ENCODE data around the gene CNTNAP5.

The CNTNAP5 gene

DNA sequence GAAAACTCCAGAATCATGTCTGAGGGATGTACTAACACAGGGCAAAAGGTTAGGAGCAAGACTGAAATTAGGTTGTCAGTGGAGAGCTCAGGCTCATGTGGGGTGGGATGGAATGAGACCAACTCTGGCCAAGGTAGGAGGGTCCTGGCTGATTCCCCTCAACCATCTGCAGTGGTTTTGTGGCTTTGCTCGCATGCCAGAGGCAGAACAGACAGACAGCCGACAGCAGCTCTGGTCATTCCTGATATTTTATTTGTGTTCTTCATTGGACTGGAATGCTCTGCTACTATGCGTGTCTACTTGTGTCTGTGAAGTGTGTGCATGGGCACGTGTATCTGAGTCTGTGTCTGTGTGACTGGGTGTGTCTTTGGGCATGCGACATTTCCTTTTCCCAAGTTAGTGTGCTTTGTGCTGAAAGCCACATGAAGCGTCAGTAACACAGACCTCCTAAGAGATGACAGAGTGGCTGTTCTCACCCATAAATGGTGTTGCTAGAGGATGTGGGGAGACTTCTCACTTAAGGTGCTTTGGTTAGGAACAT, 239.5 kb downstream of the CNTNAP5 start:
- DNase-seq (ENCODE audit: low read depth), result no peak

DNA sequence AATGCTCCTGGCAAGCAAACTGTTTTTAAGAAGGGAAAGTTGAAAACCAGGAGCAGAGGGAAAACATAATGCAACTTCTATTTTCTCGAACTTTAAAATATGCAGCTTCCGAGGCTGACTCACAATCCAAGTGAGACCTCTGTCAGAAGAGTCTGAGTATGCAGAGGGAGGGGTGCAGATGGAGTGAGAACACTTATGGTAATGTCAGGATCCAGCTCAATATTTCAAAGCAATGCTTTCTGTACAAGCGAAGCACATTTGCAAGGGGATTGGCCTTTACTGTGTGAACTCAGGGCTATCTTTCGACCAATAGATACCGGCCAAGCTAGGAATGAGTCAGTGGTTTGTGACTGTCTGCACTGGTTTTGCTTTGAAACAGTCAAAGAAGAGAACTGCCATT, 242.7 kb downstream of the CNTNAP5 start:
- no peak for DNase-seq (ENCODE audit: low read depth)

DNA sequence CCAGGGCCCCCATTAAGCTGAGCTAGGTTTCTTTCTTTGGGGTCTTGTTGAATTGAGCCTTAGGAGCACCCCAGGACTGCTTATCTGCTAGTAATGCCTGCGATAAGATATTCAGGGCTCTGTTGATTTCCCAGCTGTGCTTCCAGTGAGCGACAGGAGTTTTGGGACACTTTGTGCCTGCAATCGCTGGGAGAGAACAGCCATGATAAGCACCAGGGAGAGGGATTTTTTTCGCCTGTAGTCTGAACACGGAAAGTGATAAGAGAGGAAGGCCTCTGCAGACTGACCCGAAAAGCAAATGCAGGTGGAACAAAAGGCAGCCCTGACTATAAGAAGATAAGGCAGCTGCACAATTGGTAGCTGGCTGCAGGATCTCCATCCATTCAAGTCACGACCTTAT, 244.3 kb downstream of the CNTNAP5 start:
- no peak for DNase-seq (ENCODE audit: low read depth)

DNA sequence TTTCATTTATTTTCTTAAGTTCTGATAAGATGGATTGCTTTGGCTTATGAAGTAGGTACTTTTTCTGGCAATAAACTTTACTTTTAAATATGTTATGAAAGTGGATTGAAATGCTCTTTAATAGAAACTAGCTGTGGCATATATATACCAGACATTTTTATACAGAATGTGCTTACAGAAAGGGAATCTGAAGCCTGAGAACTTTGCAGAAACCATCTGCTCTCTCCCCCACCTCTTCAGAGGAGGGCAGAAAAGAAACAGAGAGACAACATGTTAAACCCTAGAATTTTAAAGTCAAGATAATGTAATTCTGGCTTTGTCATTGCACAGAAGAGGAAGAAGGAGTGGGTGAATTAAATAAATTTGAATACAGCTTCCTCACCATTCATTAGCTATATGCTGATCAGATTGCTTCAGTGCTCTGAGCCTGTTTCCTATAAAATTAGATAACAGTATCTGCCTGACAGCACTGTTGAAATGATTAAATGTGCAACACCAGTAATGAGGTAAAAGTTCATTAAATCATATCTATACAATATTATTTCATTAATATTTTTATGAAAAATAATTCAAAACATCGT, 247.3 kb downstream of the CNTNAP5 start:
- no peak for DNase-seq (ENCODE audit: low read depth)

DNA sequence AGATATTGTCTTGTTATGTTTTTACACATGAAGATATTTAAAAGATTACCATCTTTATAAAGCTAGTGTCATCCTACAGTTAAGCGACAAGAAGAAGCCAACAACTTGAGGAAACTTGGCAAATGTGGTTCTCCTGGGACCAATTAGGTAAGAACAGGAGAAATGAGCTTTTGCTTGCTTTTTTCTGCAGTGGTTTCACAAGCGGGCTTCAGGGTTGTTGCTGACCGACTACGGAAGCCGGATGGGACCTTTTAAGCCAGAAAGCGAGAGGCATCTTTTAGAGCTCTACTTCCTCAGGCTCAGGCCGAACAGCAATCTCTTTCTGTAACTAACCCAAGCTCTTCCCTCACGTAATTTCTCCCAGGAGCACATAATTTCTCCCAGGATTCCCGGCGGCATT, 256.5 kb downstream of the CNTNAP5 start:
- DNase-seq (ENCODE audit: low read depth), result no peak

DNA sequence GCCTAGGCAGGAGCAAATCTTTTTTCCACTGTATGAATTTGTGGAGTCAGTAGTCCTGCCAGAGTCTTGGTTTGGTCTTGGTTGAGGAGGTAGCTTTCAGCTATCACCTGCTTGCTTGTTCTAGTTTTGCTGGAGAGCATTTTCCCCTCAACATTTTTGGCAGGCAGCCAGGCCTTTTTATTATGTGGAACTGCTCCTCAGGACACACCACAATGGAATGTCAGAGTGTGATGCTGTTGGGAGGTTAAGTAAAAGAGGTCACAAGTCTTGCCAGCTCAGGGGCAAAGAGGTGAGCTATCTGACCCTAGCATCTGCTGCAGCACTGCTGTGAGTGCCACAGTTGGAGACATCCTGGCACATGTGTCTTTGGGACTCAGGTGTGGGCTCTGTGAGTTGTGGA, 258.0 kb downstream of the CNTNAP5 start:
- DNase-seq (ENCODE audit: low read depth), result no peak

DNA sequence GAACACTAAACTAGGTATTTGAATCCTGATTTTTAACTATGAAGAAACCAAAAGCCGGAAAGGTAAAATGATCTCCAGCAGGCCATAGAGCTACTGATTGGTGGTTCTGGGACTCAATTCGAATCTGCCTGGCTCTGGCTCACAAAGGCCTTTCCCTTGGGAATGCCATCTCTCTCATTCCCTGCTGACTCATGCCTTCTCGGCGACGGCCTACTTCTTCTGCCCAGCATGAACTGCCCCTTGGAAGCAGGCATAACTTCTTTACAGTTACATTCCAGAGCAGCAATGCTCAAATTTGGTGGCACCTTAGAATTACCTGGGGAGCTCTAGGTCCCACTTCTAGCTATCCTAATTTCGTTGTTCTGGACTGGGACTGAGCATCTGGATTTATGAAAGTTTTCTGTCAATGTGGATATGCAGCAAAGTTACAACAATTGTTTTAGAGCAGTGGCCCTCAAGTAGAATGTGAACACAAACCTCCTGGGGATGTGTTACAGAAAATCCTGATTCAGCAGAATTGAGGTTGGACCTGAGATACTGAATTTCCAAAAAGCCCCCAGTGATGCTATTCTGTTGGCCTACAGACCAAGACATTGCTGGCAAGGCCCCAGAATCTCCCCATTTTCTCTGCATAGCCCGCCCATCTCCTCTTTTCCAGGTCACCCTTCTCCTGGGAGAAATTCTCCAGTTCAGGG, 261.1 kb downstream of the CNTNAP5 start:
- DNase-seq (ENCODE audit: low read depth), result no peak

DNA sequence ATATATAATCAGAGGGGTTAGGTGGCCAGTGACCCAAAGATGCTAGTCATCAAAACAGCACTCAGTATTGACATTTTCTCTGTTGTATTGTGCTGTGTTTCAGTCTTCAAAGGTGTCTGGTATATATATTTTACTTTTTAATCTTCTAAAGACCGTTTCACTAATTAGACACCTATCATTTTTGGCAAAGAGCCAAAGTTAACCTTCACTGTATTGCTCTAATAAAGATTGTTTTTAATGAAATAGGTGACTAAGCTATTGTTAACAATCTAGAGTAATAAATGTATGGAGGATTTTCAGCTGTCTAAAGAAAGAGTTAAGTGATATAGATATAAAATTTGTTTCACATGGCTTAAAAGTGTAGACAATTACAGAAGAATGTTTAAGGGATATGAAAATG, 264.0 kb downstream of the CNTNAP5 start:
- DNase-seq (ENCODE audit: low read depth), result no peak

DNA sequence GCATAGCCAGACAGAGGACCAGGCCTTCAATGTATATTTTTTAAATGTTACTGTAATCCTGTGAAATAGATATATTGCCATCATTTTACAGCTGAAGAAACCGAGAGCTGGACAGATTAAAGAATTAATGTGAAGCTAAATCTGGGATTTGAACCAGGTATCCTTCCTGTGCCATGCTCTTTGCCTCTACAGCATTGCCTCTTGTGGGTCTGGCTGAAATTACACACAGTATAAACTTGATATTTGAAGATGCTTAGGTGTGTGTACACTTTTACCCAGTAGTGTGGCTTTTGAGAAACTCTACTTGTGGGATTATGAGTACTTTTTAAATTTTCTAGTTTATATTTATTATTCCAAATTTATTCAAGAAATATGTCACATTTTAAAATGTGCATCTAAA, 264.5 kb downstream of the CNTNAP5 start:
- DNase-seq (ENCODE audit: low read depth), result no peak

DNA sequence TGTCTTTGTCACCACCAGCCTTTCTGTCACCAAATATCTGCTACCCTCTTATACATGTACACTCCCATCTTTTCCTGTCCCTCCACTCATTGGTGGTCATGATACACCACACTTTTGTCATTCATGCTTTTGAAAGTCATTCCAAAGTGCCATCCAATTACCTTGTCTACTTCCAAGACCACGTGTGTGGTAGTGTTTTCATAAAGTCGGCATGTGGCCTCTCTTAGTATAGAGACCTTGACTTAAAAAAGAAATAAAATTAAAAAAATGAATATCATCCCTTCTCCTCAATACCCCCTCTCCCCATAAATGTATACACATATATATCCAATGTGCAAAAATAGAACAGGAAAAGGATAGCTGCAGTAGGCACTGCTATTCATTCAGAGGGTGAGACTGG, 271.4 kb downstream of the CNTNAP5 start:
- DNase-seq (ENCODE audit: low read depth), result no peak

DNA sequence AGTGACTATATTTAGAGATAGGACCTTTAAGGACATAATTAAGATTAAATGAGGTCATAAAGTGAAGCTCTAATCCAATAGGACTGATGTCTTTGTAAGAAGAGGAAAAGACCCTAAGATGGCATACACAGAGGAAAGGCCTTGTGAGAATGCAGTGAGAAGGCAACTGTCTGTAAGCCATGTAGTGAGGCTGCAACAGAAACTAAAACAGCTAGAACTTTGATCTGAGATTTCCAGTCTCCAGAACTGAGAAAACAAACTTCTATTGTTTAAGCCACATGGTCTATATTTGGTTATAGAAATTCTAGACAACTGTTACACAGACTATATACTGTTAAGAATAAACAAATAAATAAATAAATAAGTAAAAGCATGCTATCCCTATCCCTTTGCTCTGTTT, 276.8 kb downstream of the CNTNAP5 start:
- no peak for DNase-seq (ENCODE audit: low read depth)

DNA sequence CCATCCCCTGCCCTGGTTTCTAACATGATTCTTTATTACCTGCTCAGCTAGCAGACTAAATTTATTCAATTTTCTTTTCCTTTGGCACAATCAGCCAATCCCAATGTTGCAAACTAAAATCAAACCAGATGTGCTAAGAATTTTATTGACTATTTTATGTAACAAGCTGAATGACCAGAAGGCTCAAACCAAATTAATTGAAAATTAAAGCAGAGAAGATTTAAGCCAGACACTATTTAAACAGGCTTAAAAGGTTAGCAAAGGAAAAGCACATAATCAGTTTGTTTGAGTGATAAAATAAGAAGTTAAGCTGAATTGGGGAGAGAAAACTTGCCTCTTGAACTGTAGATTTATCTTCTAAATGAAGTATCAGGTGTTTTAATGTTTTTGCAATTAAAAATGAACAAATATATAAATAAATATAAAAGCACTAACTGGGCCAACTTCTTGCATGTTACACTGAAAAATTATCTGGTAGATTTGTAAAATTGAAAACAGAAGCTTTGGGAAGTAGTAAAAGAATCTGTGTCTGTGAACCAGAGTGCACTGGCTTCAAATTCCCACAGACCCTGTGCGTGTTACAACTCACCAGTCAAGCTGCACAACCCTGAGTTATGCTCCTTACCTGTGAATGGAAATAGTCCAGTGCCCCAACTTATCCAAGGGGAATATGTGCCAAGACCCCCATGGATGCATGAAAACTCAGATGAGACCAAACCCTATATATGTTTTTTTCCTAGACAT, 283.4 kb downstream of the CNTNAP5 start:
- DNase-seq (ENCODE audit: low read depth), result no peak

DNA sequence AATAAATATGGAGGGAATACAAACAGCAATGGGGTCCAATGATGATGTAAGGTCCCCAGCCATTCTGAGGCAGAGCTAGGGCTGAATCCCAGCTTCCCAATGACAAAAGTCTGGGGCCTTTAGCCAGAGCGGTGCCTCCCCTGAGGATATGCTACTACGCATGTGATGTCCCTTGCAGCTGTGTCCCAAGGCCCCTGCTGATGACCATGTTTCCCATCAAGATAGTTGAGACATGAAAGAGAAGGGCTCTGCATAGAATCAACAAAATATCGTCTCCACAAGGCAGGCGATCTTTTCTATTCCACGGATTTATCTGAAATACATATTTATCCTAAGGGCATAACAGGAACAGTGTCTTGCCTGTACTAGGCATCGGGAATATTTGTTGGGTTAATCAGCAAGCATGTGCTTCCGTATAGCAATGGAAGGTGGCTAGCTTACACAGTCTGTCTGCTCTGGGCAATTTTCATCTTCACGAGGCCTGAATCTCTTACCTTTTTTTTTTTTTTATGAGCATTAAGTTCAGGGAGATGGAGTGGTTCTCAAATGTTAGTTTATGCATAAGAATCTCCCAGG, 284.6 kb downstream of the CNTNAP5 start:
- DNase-seq (ENCODE audit: low read depth), result no peak

DNA sequence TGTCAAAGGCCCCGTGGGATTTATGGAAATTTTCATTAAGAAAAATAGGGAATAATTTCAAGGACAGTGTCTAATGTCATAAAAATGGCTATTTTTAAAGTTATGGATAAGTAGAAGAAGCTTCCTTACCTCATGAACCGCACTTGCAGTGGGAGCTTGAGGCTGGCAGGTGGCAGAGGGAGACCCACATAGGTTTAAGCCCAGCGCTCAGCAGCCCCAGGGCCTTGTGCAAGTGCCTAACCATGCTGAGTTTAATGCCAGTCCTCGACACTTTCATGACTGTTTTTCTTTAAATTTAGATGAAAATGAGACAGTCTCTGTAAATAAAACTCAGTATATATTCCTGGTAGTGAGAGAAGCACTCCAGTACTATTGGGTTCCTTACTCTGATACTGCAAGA, 285.6 kb downstream of the CNTNAP5 start:
- no peak for DNase-seq (ENCODE audit: low read depth)

DNA sequence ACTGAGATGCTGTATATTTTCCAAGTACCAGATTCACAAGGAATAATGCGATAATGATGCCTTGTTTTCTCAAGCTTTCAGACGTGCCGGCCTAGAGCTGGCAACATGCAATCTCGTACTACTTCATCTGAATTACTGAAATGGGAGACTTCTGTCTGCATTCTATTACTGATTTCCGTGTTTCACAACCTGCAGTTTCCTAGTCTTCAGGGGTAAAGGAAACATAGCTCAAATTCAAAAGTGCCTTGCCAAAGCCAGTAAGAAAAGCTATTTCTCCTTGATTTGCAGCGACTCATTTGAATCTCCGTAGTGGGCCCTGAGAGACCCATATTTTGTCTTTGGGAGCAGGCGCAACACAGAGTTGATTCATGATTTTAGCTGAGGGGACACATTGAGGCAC, 289.0 kb downstream of the CNTNAP5 start:
- no peak for DNase-seq (ENCODE audit: low read depth)

DNA sequence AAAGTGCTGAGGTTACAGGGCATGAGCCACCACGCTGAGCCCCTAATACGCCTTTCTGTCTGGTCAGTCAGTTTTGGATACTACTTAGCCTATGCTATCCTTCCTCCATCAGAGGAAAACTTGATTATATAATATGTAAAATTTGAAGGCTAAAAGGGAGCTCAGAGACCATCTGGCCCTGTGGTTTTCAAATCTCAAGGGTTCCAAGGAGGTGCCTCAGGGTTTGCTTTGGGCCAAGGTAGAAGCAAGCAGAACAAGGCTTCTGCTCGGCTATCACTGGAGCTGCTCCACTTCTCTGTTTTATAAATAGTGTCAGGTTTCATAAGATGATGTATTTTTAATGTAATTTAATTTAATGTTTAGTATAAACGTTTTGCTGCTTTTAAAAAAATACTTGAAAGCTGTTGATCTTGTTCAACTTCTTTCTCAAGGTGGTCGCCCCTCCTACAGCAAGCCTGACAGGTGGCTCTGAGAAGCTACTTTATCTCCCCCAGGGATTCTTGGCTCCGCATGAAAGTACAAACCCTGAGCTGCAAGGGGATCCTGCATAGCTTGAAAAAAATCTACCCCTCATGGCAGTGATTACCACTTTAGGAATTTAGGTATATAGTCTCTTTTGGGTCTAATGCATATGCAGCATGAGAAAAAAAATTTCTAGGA, 290.3 kb downstream of the CNTNAP5 start:
- DNase-seq (ENCODE audit: low read depth), result no peak

DNA sequence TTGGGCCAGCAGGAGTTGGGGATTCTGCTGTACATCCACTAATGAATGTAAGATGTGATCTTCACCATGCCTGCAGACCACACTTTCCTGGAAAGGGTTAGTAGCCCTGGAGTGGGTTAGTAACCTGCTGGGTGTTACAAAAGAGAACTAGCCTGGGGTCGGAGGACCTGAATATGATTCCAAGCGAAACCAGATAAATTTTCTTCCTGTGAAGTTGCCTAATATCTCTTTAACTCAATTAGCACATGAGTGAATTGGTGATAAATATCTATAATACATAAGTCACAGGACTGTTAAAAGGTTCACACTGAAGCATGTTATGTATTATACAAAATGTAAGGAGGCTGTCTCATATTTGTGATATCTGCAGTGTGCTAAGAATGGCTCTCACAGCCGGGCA, 291.0 kb downstream of the CNTNAP5 start:
- DNase-seq (ENCODE audit: low read depth), result no peak

DNA sequence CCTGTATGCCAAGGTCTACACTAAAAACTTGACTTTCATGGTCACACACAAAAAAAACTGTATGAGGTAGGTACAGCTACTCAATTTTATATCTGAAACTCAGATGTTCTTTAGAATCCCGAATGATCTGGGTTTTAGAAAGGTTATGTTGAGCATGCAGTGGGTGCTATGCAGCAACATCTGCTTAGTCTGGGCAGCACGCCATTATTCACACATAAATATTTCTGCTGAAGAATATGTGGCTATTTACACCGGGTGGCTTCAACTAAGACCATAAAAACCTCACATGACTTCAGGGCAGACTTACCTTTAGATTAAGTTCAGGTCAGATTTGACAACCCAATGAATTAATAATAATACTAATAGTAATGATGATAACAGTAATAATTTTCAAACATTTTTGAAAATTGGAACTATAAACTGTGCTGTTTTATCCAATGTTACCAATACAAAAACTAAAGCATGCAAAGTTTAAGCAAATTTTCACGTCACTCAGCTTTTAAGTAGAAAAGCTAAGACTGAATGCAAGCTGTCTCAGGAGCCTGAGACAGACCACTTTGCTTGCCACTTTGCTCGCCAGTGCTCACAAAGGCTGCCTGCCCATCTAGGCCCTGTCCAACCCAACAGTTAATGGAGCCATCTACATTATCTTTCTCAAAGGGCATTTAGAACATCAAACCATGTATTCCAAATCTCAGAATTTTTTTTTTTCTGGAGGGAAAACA, 292.0 kb downstream of the CNTNAP5 start:
- no peak for DNase-seq (ENCODE audit: low read depth)

DNA sequence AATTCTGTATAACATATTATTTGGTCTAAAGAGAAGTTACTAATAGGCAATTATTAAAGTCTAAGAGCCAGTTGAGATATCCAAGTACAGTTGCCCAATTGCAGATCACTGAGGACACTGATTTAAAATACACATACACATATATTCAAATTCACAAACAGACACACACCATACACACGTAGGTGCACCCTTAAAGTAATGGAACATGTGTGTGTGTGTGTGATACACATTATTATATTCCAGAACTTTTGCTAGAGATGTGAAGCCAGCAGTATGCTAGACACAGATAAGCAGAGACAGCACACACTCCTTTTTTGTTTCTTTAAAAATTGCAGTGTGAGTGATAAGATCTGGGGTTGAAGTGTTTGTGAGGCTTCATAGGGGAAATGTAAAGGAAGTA, 292.5 kb downstream of the CNTNAP5 start:
- no peak for DNase-seq (ENCODE audit: low read depth)

DNA sequence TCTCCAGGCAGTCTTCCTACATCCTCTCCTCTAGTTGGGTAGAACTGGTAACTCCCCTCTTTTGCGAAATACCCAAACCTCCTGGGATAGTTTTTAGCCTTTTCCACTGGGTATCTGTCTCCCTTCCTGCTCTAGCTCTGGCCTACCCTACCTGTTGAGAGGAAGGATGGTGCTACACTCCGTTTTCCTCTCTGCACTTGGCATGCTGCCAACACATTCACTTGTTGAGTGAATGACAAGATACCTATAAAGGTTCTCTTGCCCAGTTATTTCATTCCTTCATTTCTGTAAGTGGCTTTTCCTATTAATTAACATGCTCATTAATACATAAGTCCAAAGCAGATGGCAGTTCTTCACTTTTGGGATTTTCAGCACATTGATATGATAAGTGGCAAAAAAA, 293.8 kb downstream of the CNTNAP5 start:
- DNase-seq (ENCODE audit: low read depth), result no peak

DNA sequence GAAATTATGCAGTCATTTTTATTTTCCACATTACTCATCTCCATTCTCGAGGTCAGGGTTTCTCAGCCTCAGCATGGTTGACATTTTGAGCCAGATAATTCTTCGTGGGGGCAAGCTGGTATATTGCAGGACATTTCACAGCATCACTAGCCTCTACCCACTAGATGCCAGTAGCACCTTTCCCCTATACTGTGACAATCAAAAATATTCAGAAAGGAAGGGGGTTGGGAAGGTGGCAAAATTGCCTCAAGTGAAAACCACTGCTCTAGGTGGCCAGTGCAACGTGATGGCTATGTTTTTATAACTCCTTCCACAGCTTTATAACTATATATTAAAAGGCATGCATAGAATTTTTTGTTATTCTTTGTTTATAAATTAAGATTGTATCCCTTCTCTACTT, 294.5 kb downstream of the CNTNAP5 start:
- no peak for DNase-seq (ENCODE audit: low read depth)

Data from activated gamma-delta T cell treated with anti-CD3 and anti-CD28 coated beads, Interleukin-2, amount 50 U/mL, for 16 hours (primary cell).